SU-DHL-6 (cell line): ENCODE measurements around the gene PLEKHM2.

Source experiments
- CTCF ChIP-seq: fragments of 200-600 bp; sonication (generic); IDR thresholded peaks from one replicate; pipeline ENCODE4 v1.5.1; 2017; ENCODE audit warnings: antibody characterized with exemption, mild to moderate bottlenecking, low read length, moderate library complexity; ENCODE audit not compliant: insufficient read depth, poor library complexity, severe bottlenecking
- EZH2phosphoT487 ChIP-seq: fragments of 200-600 bp; sonication (generic), shearing (Covaris generic); conservative IDR thresholded peaks from 2 replicates; pipeline ENCODE4 v1.6.1; 2018; ENCODE audit warnings: mild to moderate bottlenecking, antibody characterized with exemption, low read length, moderate library complexity, mixed read lengths

- TF ChIP-seq CTCF, result no peak
- TF ChIP-seq EZH2phosphoT487, result no peak
Measured at GRCh38 chr1:15727866-15728534, 43.9 kb downstream of the PLEKHM2 start.
